ENCODE measurements around the gene MAPK8IP3.

MAPK8IP3 gene

DNA sequence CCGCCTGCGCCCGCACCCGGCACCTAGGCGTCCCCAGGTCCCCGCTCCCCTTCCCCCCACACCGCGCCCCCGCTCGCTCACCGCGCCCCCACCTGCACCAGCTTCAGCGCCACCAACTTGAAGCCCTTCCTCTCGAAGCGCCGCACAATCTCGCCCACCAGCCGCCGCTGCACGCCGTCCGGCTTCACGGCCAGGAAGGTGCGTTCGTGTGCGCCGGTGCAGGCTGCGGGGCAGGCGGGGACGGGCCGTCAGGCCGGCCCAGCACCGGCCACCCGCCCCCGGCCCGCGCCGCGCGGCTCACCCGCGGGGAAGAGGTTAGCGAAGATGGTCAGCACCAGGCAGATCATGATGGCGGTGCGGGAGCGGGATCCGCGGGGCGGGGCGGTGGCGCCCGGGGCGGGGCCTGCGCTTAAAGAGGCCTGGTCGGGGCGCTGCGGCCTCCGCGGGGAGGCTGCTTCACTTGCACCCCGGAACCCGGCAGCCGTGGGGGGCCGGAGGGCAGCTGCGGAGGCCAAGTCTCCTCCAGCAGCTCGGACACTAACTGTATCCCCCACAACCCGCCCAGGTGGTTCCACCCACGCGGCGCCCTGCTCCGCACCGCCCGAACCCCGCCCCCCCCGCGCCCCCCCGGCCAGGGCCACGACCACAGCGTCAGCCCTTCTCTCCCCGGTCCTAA lies 65.3 kb downstream of the MAPK8IP3 start, which contains the start of gene NME3:
Gene NME3 (minus strand): TSS at position 356 of the 676 bp plus-strand sequence. CDS start 9 bp downstream, at position 347.
- Histone ChIP-seq H3K27me3 (ENCODE audit: insufficient read depth, poor library complexity, severe bottlenecking) (no peaks in the 10 kb centered on the region), H3K4me3 (replicated peaks; ENCODE audit: insufficient read depth, low read length) (peak within 1 kb of the TSS; percentile 96), H3K27ac (replicated peaks) (peak within 1 kb of the TSS; percentile 91)
- no peak for TF ChIP-seq GABPA (IDR thresholded peaks at IDR 0.05; ENCODE audit: low read depth)
- peak; percentile 75 to 78 for DNase-seq (ENCODE audit: low read depth in 1 of 2, low spot score in 1 of 2)

DNA sequence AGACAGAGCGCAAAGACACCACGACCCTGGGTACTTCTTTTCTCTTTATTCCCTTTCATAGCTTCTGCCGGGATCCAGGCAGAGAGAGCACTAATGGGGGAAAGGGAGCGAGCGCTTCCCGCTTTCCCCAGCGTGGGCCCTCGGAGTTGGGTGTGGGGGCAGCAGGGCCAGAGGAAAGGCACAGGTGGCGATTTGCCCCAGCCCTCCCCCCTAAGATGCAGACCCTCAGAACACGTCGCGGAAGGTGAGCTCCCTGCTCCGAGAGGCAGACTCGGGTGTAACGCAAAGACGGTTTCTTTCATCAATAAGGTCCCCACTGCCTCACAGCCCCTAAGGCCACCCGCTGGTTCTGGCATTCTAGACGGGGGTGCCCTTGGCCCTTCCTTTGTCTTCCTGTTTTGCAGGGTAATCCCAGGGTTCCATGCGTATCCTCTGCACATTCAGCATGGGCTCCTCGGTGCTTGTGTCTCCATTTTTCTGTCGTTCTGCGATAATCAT lies 65.9 kb downstream of the MAPK8IP3 start:
- TF ChIP-seq POLR2AphosphoS5 (IDR thresholded peaks at IDR 0.05; ENCODE audit: low read depth) = no peak; the same call in 1 of the 2 replicates
- TF ChIP-seq SPI1 (IDR thresholded peaks at IDR 0.05; ENCODE audit: borderline replicate concordance, low read depth) = peak; percentile 28; the same call in 1 of the 2 replicates
- Histone ChIP-seq H3K27me3 (ENCODE audit: insufficient read depth, poor library complexity, severe bottlenecking) (no peaks in the 10 kb centered on the region), H3K27ac (replicated peaks) (peak overlapping the region; percentile 91), H3K4me3 (replicated peaks; ENCODE audit: insufficient read depth, low read length) (peak overlapping the region; percentile 96)
- DNase-seq (ENCODE audit: low read depth in 1 of 2, low spot score in 1 of 2) = peak in 1 of 2 experiments; percentile 27

DNA sequence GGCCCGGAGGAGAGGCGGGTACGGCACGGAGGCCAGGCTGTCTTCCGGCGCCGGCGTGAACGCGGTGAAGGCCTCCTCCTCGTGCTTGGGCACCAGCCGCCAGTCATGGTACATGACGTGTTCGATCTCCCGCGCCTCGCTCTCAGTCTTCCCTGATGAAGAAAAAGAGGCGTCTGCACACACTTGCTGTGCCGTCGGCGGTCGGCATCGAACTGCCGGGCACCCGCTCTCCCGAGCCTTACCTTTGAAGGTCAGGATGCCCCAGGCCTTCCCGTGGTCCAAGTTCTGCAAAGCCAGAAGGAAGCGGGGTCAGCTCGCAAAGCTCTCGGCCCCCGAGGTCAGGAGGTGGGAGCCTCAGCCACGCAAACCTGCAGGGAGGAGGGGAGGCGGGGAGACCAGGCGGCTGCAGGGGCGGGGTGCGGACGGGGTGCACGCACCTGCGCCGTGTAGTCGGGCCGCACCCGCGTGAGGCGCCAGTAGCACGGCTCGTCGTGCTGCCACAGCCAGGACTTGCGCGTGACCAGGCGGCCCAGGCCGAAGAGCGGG lies 66.4 kb downstream of the MAPK8IP3 start, which contains the start of gene EME2:
Gene EME2 (plus strand): TSS at position 449 of the 546 bp plus-strand sequence. CDS start 418 bp downstream, outside the sequence.
- DNase-seq (ENCODE audit: low read depth in 1 of 2, low spot score in 1 of 2) = peak; percentile 59 to 79
- peak within 1 kb of the TSS; percentile 91 for H3K27ac ChIP-seq (replicated peaks)
- H3K4me3 ChIP-seq (replicated peaks; ENCODE audit: insufficient read depth, low read length) = peak within 1 kb of the TSS; percentile 96
- H3K27me3 ChIP-seq (ENCODE audit: insufficient read depth, poor library complexity, severe bottlenecking) = no peaks in the 10 kb centered on the region
- TF ChIP-seq POLR2AphosphoS5 (IDR thresholded peaks at IDR 0.05; ENCODE audit: low read depth) (no peak), SPI1 (IDR thresholded peaks at IDR 0.05; ENCODE audit: borderline replicate concordance, low read depth) (no peak), GABPA (IDR thresholded peaks at IDR 0.05; ENCODE audit: low read depth) (no peak)
- TF ChIP-seq, protein P1, sequence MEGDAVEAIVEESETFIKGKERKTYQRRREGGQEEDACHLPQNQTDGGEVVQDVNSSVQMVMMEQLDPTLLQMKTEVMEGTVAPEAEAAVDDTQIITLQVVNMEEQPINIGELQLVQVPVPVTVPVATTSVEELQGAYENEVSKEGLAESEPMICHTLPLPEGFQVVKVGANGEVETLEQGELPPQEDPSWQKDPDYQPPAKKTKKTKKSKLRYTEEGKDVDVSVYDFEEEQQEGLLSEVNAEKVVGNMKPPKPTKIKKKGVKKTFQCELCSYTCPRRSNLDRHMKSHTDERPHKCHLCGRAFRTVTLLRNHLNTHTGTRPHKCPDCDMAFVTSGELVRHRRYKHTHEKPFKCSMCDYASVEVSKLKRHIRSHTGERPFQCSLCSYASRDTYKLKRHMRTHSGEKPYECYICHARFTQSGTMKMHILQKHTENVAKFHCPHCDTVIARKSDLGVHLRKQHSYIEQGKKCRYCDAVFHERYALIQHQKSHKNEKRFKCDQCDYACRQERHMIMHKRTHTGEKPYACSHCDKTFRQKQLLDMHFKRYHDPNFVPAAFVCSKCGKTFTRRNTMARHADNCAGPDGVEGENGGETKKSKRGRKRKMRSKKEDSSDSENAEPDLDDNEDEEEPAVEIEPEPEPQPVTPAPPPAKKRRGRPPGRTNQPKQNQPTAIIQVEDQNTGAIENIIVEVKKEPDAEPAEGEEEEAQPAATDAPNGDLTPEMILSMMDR (IDR thresholded peaks at IDR 0.05; ENCODE audit: insufficient read depth, low read length) = no peak
- TF ChIP-seq, protein P2, sequence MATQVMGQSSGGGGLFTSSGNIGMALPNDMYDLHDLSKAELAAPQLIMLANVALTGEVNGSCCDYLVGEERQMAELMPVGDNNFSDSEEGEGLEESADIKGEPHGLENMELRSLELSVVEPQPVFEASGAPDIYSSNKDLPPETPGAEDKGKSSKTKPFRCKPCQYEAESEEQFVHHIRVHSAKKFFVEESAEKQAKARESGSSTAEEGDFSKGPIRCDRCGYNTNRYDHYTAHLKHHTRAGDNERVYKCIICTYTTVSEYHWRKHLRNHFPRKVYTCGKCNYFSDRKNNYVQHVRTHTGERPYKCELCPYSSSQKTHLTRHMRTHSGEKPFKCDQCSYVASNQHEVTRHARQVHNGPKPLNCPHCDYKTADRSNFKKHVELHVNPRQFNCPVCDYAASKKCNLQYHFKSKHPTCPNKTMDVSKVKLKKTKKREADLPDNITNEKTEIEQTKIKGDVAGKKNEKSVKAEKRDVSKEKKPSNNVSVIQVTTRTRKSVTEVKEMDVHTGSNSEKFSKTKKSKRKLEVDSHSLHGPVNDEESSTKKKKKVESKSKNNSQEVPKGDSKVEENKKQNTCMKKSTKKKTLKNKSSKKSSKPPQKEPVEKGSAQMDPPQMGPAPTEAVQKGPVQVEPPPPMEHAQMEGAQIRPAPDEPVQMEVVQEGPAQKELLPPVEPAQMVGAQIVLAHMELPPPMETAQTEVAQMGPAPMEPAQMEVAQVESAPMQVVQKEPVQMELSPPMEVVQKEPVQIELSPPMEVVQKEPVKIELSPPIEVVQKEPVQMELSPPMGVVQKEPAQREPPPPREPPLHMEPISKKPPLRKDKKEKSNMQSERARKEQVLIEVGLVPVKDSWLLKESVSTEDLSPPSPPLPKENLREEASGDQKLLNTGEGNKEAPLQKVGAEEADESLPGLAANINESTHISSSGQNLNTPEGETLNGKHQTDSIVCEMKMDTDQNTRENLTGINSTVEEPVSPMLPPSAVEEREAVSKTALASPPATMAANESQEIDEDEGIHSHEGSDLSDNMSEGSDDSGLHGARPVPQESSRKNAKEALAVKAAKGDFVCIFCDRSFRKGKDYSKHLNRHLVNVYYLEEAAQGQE (IDR thresholded peaks at IDR 0.05; ENCODE audit: insufficient replicate concordance, low read depth) = no peak

DNA sequence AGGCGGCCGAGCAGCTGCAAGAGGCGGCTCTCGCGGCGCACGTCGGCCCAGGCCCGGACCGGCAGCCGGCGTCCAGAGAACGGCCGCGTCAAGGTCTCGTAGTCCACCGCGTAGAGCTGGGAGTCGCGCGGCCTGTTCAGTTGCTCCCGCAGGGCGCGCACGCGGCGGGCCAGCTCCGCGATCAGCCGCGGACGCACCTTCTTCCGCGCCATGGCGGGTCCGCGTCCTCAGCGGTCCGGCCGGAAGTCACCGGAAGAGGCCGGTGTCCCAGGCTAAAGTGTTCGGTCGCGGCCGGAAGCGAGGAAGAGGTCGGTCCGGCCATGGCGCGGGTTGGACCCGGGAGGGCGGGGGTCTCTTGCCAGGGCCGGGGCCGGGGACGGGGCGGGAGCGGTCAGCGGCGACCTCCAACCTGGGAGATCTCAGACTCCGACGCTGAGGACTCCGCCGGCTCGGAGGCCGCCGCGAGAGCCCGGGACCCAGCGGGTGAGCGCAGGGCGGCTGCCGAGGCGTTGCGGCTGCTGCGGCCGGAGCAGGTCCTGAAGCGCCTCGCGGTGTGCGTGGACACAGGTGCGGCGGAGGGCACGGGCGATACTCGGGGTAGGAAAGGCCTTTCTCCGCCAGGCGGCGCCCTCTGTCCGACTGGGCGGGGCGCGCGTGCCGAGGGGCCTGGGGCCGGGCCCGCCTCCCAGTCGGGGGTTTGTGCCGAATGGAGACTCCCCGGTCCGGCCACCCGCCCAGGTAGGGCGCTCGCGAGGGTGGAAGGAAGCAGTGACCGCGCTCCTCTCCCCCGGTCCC lies 67.1 kb downstream of the MAPK8IP3 start, which contains the start of gene MRPS34:
Gene MRPS34 (minus strand): TSS at position 227 of the 795 bp plus-strand sequence. CDS start 15 bp downstream, at position 212.
- Histone ChIP-seq H3K27me3 (ENCODE audit: insufficient read depth, poor library complexity, severe bottlenecking) (no peaks in the 10 kb centered on the region), H3K27ac (replicated peaks) (peak within 1 kb of the TSS; percentile 91), H3K4me3 (replicated peaks; ENCODE audit: insufficient read depth, low read length) (peak within 1 kb of the TSS; percentile 96)
- TF ChIP-seq, protein P1 (IDR thresholded peaks at IDR 0.05; ENCODE audit: insufficient read depth, low read length) = peak; percentile 50
- no peak for TF ChIP-seq SPI1 (IDR thresholded peaks at IDR 0.05; ENCODE audit: borderline replicate concordance, low read depth)
- TF ChIP-seq, protein P2 (IDR thresholded peaks at IDR 0.05; ENCODE audit: insufficient replicate concordance, low read depth) = peak; percentile 66
- TF ChIP-seq GABPA (IDR thresholded peaks at IDR 0.05; ENCODE audit: low read depth) = peak; percentile 98
- peak; percentile 56 for TF ChIP-seq POLR2AphosphoS5 (IDR thresholded peaks at IDR 0.05; ENCODE audit: low read depth)
- peak; percentile 81 to 89 for DNase-seq (ENCODE audit: low read depth in 1 of 2, low spot score in 1 of 2)
